Type B pancreatic cell (in vitro differentiated cells): Measurements from ENCODE around the gene FXYD1. TPM values are rescaled to one million over a fixed set of nuclear protein-coding genes. Genes with fewer than 3 reads are reported as not detected.

Experiments
- DNase-seq: peaks from one replicate; pipeline ENCODE4 v3.0.0; 2021; ENCODE audit warnings: mixed read lengths; ENCODE audit not compliant: unreplicated experiment; ENCODE audit errors: extremely low spot score
- H3K27ac Mint-ChIP-seq: 2 replicates; pipeline ENCODE4 v1.8.0; 2021; ENCODE audit warnings: mild to moderate bottlenecking, mixed read lengths
- H3K27me3 Mint-ChIP-seq: 2 replicates; pipeline ENCODE4 v1.8.0; 2021; ENCODE audit warnings: mixed read lengths
- H3K36me3 Mint-ChIP-seq: 2 replicates; pipeline ENCODE4 v1.8.0; 2021; ENCODE audit warnings: mixed read lengths
- H3K4me1 Mint-ChIP-seq: one replicate; pipeline ENCODE4 v1.8.0; 2021; ENCODE audit warnings: mixed read lengths; ENCODE audit not compliant: unreplicated experiment
- H3K4me3 Mint-ChIP-seq: 2 replicates; pipeline ENCODE4 v1.8.0; 2021; ENCODE audit warnings: mild to moderate bottlenecking, mixed read lengths
- H3K9me3 Mint-ChIP-seq: 2 replicates; pipeline ENCODE4 v1.8.0; 2021; ENCODE audit warnings: mixed read lengths
- total RNA-seq: library from RNA; stranded (reverse); gene quantifications from 2 replicates; pipeline ENCODE4 v1.2.1, GENCODE V29; 2021; ENCODE audit warnings: low replicate concordance
- TF ChIP-seq, protein P1 (sequence below): fragments of 200-600 bp; sonication (generic); conservative IDR thresholded peaks from 2 replicates; pipeline ENCODE4 v1.5.0; 2021; ENCODE audit warnings: antibody characterized with exemption, mild to moderate bottlenecking

Gene FXYD1
- total RNA-seq, 1 donor from 2014 or later = 5.3 TPM

DNA sequence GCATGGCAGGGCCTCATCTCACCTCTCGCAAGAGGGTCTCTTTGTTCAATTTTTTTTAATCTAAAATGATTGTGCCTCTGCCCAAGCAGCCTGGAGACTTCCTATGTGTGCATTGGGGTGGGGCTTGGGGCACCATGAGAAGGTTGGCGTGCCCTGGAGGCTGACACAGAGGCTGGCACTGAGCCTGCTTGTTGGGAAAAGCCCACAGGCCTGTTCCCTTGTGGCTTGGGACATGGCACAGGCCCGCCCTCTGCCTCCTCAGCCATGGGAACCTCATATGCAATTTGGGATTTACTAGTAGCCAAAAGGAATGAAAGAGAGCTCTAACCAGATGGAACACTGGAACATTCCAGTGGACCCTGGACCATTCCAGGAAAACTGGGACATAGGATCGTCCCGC, 15.1 kb upstream of the FXYD1 start:
- Mint-ChIP-seq H3K9me3 (no peaks in the 10 kb centered on the region), H3K27ac (peak overlapping the region; percentile 3), H3K4me1 (peaks cover 28% of the 10 kb centered on the region), H3K36me3 (no peaks in the 10 kb centered on the region), H3K4me3 (no peak overlapping the region), H3K27me3 (no peaks in the 10 kb centered on the region)
- DNase-seq = no peak
- TF ChIP-seq, protein P1, sequence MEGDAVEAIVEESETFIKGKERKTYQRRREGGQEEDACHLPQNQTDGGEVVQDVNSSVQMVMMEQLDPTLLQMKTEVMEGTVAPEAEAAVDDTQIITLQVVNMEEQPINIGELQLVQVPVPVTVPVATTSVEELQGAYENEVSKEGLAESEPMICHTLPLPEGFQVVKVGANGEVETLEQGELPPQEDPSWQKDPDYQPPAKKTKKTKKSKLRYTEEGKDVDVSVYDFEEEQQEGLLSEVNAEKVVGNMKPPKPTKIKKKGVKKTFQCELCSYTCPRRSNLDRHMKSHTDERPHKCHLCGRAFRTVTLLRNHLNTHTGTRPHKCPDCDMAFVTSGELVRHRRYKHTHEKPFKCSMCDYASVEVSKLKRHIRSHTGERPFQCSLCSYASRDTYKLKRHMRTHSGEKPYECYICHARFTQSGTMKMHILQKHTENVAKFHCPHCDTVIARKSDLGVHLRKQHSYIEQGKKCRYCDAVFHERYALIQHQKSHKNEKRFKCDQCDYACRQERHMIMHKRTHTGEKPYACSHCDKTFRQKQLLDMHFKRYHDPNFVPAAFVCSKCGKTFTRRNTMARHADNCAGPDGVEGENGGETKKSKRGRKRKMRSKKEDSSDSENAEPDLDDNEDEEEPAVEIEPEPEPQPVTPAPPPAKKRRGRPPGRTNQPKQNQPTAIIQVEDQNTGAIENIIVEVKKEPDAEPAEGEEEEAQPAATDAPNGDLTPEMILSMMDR = no peak

DNA sequence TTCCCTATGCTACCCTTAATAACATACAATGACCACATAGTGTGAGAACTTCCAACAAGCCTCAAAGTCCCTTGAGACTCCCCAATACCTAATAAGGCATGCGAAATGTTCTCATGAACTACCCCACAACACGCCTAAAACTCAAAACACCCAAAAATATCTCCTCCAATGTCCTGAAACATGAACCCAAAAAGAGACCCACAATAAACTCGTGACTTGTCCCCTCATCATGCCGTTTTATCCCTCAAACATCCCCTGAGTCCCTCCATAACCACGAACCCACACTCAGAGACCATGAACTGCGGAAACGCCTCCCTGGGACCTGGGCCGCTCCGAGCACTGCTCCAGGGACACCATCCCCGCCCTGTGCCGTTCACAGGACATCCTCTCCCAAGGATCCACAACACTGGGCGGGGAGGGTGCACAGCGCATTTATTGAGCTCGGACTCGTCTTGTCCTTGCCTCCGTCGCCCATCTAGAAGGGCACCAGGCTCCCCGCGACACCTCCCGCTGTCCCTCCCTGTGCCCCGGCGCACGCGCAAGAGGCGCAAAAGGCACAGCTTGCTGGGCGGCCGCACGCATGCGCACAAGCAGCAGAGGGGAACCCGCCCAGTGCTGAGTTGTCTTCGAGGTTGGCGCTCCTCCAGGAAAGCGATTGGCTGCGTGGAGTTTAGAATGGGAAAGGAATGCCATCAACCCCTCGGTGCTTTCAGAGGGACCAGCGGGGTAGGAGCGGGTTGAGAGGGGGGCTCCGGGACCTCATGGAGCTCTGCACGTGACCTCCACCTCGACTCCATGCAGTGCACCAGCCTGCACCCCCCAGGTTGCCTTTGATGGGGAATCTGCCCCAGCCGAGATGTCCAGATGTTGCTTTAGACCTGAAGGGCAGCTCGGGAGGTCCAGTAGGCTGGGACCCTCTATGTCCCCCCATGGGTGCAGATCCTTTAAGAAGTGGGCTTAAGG, 14.2 kb upstream of the FXYD1 start:
- DNase-seq = no peak
- H3K4me3 Mint-ChIP-seq = peak overlapping the region; percentile 35

DNA sequence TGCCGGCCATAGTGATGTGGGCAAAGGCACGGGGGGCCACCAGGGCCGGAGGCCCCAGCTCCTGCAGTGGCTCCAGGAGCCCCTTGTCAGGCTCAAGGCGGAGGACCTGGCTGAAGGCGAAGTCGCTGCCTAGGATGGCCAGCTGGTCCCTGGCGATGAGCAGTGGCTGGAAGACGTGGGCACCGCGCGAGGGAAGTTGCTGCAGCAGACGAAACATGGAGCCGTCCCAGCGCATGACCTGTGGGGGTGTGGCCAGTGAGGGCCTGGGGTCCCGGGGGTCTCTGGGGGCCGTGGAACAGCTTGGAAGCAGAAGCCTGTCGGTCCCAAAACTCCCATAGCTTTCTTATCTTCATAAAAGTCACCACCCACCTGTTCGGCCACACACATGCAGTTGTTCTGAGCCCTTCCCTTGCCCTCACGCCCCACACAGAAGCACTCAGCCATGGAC, 13.3 kb upstream of the FXYD1 start:
- Mint-ChIP-seq H3K4me3 (no peak overlapping the region), H3K27me3 (no peaks in the 10 kb centered on the region), H3K9me3 (no peaks in the 10 kb centered on the region), H3K36me3 (no peaks in the 10 kb centered on the region), H3K4me1 (peaks cover 35% of the 10 kb centered on the region), H3K27ac (peak overlapping the region; percentile 86)
- DNase-seq = no peak
- TF ChIP-seq, protein P1 = no peak

More for the DNA sequence above, 14.2 kb upstream of the FXYD1 start:
- Mint-ChIP-seq H3K9me3 (no peaks in the 10 kb centered on the region), H3K27me3 (no peaks in the 10 kb centered on the region), H3K27ac (peak overlapping the region; percentile 3), H3K36me3 (no peaks in the 10 kb centered on the region), H3K4me1 (peaks cover 28% of the 10 kb centered on the region)
- TF ChIP-seq, protein P1 = no peak

DNA sequence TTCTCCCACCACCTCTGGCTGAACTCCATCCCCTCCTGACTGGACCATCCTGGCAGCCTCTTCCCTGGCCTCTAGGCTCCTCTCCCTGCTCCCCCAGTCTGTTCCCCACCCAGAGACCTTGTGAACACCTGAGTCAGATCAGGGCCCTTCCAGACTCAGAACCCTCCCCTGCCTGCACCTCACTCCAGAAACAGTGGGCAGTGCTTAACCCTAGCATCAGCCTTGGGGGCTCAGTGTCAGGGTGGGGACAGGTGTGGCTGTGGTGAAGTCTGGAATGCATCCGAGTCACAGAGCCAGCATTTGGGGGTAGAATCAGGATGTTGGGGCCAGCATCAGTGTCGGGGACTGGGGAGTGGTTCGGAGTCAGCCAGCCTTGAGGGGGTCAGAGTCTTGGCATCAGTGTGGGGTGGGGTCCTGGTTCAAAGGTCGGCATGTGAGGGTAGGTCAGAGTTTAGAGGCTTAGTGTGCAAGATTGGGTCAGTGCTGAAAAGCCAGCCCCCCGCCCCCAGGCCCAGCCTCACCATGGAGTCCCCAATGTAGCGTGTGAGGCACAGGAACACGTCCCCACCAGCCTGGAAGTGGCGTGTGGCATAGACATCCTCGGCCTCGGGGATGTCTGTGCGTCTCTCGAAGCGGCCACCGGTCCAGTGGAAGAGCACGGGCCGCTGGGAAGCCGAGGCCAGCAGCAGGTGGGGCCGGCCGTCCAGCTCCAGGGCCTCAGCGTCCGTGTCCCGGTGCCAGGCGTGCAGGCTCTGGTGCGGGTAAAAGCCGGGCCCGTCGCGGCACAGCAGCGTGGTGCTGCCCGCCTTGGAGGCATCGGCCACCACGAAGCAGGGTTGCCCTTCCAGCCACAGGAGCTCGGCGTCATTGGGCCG, 12.6 kb upstream of the FXYD1 start:
- H3K27me3 Mint-ChIP-seq = no peaks in the 10 kb centered on the region
- TF ChIP-seq, protein P1 = no peak
- no peak overlapping the region for H3K4me3 Mint-ChIP-seq
- H3K27ac Mint-ChIP-seq = peak overlapping the region; percentile 86
- H3K9me3 Mint-ChIP-seq = no peaks in the 10 kb centered on the region
- no peak for DNase-seq
- H3K36me3 Mint-ChIP-seq = no peaks in the 10 kb centered on the region
- peaks cover 34% of the 10 kb centered on the region for H3K4me1 Mint-ChIP-seq

DNA sequence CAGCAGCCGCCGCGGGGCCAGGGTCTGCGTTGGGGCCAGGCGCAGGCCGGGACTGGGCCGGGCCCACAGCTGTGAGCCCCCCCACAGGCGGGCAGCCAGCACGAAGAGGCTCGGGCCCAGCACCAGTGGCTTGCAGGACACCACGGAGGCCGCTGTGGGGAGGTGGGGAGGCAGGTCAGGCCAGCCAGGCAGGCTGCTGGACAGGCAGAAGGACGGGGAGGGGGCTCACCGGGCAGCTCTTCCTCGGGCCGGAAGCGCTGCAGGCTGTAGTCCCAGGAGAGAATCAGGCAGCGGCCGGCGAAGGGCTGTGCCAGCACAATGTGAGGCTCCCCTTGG, 12.0 kb upstream of the FXYD1 start:
- DNase-seq = no peak
- no peak overlapping the region for H3K27ac Mint-ChIP-seq

More for the DNA sequence above, 12.0 kb upstream of the FXYD1 start:
- Mint-ChIP-seq H3K4me3 (no peak overlapping the region), H3K36me3 (no peaks in the 10 kb centered on the region), H3K4me1 (peaks cover 27% of the 10 kb centered on the region), H3K9me3 (no peaks in the 10 kb centered on the region), H3K27me3 (no peaks in the 10 kb centered on the region)
- TF ChIP-seq, protein P1 = no peak
